GM19025 (cell line): ENCODE measurements around the gene TMEM250.

Experiments
- ATAC-seq: cut with Tn5 transposase; IDR thresholded peaks from one replicate; pipeline ENCODE4 v1.9.1; 2021; ENCODE audit warnings: mild to moderate bottlenecking, low read depth, moderate library complexity; ENCODE audit not compliant: unreplicated experiment

The TMEM250 gene

DNA sequence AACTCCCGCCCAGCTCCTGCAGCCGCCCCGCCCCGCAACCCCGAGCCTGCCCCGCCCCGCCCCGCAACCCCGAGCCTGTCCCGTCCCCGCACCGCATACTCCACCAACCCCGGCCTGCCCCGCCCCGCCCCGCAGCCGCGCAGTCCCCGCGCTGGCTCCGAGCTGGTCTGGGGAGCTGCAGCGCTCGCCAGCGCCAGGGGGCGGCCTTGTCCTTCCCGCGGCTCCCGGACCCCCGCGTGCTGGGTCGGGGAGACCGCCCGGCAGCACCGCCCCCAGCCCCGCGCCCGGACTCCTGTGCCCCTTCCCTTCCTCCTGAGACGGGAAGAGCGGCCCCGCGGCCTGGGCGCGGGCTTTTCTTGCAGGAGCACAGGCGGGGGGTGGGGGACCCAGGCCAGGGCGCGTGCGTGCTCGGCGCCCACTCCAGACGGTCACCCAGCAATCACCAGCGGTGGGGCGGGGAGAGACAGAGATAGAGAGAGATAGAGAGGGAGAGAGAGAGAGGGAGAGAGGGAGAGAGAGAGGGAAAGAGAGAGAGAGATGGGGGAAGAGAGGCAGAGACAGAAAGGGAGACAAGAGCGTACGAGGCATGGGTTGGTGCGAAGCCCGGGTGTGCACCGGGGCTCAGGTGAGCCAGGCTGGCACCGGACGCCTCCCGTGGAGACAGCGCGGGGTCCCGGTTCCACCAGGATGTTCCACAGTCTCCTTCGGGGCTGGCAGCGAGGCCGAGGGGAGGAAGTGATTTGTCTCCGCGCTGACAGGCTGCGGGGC lies 14.7 kb upstream of the TMEM250 start:
- ATAC-seq, result no peak

DNA sequence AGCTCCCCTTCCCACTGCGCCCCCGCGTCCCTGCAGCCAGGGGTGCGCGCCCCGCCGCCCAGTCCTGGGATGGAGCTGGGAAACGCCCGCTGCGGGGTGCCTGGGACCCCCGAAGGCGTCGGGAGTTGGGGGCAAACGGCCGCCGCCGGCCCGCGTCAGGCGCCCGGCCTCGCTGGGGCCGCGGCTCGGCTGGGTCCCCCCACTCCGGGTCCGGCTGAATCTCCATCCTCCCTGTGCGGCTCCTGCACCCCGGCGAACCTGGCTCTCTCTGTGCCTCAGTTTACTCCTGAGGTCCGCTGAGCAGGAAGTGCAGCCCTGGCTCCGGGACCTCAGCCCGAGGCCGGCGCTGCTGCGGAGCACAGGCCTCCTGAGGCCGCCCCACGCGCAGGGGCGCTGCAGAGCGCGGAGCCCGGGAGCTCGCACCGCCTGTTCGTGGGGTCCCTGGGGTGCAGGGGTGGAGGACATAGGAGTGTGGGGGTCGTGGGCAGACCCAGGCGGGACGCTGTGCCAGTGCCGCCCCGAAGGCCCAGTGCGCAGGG lies 13.9 kb upstream of the TMEM250 start:
- ATAC-seq, result no peak

DNA sequence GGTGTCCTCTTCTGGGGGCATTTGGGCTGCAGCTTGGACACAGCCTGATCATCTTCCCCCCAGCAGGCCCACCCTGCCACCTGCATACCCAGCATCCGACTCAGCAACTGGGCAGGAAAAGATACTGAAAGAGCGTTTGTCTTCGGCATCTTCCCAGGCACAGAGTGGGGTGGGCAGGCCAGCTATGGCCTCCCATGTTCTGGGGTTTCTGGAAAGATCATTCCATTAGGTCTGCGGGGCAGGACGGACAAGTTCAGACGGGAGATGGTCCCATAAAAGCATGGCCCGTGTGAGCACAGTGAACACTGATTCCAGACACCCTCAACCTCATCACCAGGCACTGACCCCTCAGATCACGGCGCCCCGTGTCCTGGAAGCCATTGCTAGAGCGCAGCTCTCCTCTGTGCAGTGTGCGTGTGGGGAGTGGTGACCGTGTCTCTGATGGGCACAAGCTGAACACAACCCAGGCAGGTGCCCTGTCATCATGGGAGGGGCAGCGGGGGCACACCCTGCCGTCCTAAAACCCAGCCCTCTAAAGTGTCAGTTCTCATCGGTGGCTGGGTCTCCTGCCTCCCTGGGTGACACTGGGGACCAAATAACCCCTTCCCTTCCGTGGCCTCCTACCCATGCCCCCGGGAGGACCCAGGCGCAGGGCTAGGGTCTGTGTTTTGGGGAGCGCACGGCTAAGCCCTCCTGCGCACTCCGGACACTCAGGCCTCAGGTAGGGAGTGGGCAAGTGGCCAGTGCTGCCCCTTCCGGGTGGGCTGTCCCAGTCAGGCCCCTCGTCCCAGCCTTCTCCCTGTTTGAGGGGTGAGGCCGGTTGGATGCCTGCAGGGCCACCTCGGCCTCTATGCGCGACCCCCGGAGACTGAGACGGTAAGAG lies 13.2 kb upstream of the TMEM250 start:
- ATAC-seq, result no peak

DNA sequence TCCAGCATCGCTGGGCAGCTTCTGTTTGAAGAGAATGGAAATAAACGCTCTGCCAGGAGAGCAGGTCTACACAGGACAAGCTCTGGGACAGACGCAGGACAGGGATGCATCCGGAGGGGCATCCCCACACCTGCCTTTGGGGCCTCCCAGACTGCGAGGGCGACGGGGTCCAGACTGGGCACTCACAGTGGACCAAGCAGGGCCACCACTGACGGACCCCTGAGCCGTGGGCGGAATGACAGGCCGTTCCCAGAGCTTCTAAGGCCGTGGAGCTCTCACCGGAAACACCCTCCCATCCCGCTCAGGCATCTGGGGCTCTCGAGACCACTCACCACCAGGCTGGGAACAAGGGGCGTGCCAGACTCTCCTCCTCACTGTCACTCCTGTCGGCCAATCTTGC lies 10.5 kb upstream of the TMEM250 start:
- ATAC-seq, result no peak

DNA sequence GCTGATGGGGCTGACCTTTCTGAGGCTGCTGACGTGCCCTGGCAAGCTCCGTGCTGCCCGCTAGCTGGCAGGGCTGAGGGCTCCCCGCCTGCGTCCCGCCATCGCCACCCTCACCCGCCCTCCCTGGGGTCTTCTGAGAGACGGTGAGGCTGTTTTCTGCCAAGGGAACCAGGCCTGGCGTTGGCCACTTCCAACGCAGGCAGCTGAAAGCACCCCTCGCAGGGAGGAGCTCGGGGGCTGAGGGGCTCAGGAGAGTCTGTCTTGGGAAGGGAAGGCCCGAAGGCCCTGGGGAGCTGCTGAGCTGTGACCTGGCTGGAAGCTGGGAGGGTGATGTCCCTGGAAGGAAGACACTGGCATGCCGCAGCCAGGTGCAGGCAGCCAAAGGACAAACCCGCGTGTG lies 9.8 kb upstream of the TMEM250 start:
- no peak for ATAC-seq

DNA sequence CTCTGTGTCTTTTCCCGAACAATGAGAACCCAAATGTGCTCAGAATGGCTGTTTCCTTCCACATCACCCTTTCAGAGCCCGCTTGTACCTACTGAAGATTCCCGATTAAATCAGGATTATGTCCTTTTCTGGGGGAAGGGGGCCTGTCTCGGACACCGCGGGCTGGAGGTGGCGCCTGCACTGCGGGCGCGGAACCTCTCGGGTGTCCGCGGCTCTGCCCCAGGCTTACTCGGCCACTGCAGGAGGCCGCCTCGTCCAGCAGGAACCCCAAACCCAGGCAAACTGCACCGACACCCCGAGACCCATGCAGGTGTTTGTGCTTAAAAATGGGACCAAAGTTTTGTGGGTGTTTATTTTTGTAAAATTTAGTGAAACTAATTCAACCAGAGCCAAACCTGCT lies 8.6 kb upstream of the TMEM250 start:
- no peak for ATAC-seq

- no peak for ATAC-seq
These were observed 6.5 kb upstream of the TMEM250 start for GRCh38 chr9:136124976-136125692.

- ATAC-seq, result no peak
These were observed 4.0 kb upstream of the TMEM250 start for GRCh38 chr9:136122425-136123383.

DNA sequence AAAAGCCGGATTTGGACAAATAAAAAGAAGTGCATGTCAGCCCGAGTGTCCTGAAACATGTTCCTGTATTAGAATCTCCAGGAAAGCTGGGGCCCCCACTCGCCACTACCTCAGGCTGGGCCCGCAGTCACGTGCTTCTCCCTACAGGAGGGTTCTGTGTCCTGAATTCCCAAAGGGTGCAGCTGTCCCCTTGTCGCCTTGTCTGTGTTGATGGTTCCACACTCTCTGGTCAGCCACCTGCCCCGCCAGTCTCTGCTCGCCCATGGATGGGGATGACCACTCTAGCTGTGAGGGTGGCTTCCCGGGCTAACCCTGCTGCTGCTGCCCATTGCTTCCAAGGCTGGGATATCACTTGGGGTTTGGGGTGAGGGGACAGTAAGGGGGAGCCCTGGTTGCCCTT lies 3.1 kb upstream of the TMEM250 start:
- ATAC-seq, result no peak

GRCh38 chr9:136120438-136120844 lies 1.8 kb upstream of the TMEM250 start:
- ATAC-seq, result no peak

DNA sequence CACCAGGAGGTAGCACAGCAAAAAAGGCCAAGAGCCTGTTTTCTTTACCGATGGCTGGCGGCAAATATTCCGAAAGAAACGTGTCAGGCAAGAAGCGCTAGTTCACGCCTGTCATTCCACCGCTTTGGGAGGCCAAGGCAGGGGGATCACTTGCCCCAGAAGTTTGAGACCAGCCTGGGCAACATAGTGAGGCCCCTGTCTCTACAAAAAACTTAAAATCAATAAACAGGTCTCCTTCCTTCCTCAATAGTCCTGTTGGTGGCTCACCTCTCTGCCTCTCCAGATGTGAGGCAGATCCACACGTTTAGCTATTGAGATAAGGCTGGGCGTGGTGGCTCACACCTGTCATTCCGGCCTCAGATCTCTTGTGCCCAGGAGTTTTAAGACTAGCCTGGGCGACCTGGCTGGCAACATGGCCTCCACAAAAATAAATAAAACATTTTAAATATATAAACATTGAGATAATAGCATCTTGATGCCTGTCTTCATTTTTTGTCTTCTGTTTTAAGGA lies 1.3 kb upstream of the TMEM250 start:
- ATAC-seq, result no peak

DNA sequence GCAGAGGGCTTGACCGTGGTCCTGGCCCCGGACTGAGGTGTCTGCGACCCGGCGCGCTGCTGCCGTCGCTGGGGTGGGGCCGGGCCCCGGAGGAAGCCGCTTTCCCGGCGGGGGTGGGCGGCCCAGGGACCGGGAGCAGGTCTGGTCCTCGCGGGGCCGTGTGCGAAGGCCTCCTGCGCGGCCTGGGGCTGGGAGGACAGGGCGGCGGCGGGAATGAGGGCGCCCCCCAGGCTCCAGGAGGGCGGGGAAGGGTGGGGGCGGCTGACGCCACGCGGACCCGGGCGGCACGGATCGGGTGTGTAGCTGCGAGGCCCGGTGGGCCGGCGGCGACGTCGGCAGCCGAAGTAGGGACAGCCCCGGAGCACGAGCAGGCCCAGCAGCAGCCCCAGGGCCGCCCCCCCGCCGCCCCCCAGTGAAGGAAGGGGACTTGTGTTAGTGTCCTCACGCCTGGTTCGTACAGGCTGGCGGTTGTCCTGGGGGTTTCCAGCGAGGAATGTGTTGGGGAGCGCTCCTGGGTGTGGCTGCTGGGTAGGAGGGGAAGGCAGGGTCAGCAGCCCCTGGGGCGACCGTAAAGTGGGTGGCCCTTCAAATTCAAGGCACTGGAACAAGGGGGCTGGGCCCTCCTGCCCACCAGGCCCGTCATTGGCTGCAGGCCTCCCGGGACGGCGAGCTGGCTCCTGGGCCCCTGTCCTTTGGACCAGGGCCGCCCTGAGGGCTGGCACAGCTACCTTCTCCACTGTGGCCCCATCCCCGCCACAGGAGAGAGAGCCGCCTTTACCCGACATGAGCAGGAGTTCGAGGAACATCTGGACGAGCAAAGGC lies 597 bp upstream of the TMEM250 start:
- no peak for ATAC-seq

DNA sequence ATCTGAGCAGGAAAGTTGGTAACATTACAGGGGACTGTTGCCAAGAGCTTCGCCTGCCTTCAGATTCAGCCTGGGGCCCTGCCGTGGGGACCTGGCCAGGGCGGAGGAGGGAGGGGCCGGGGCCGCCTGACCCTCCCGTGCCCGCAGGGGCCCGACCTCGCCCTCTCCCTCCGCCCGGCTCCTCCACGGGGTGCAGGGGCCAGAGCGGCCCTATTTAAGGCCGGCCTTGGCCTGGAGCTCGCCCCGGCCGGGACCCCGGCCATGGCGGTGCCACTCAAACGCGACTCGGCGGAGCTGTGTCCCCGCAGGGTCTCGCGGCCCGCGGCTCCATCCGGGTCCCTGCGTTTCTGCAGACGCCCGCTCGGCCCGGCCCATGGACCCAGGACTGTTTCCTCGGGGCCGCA lies 757 bp downstream of the TMEM250 start:
- ATAC-seq, result no peak

DNA sequence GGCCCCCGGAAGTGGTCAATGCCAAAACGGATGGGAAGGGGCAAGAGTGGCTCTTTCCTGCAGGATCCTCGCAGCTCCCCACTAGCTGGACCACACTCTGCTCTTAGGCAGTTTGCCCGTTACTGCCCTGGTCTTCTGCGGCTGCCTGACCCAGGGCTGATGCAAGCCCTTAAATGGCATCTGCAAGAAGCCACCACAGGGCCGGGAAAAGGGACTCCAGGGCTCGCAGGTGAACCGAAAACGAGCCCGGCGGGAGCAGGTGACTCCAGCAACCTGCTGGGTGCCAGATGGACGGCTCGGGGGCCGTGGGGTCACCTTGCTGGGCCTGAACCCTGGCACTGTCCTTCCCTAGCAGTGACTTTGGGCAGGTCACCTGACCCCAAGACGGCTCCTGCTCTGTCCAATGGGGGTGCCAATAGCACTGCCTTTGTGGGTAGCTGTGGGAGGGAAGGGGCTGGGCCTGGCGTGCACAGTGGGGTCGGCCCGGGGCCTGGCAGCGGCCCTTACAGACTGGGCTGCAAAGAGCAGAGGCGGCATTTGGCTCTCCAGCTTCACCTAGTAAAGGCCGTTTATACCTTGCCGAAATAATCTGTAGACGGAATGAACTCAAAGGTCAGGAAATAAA lies 1.3 kb downstream of the TMEM250 start:
- no peak for ATAC-seq

GRCh38 chr9:136116360-136117098 lies 2.1 kb downstream of the TMEM250 start:
- ATAC-seq, result no peak

DNA sequence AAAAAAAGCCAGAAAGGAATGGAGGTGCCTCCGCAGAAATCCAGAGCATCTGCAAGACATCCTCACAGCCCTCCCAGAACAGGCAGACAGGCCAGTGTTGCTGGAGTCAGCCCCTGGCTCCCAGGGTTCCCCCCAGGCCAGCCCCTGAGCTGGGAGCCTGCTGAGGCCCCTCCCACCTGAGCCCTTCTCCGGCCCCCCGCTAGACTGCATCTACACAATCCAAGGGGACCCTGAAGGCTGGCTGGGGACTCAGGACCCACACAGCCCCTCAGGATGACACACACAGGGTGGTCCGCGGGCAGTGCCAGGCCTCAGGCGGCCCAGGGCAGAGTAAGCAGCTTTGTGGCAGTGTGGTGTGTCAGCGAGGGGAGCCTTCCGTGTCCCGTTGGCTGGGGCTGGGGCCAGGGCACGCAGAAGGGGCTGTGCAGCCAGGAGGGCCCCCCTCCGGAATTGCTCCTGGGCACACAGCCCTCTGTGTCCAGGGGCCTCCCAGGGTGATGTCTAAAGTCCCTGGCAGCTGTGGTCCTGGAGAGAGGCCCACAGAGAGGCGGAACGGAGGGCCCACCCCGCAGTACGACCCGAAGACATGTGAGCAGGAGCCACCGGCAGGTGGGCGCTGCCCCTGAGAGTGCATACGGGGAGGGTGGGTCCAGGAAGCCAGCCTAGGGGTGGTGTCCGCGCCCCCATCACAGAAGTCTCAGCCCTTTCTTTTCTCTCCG lies 2.9 kb downstream of the TMEM250 start:
- ATAC-seq, result no peak

DNA sequence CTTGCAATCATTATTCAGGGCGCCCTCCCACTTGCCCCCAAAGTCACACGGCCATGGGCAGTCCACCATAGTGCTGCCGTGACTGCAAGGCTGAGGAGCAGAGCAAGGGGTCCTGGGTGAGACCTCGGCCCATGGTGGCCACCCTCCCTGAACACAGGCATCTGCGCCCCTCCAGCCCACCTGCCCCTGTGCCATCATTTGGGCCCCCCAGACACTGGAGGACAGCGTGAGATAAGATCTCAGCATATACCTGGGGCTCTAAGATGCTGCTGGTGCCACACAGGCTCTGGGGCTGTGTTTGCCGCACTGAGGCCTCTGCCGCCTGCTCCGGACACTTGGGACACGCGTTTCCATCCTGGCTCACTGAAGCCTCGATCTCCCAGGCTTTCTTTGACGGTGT lies 3.5 kb downstream of the TMEM250 start:
- no peak for ATAC-seq
